ENCODE results near the gene FIS1.
A peak's percentile ranks its signal among the peaks of the same experiment; 100 is the strongest.
"Not testable (repeated sequence)": the region's sequence is repeated elsewhere in the genome, so short reads cannot be mapped to it uniquely, and the experiment has no call there.

Gene FIS1

DNA sequence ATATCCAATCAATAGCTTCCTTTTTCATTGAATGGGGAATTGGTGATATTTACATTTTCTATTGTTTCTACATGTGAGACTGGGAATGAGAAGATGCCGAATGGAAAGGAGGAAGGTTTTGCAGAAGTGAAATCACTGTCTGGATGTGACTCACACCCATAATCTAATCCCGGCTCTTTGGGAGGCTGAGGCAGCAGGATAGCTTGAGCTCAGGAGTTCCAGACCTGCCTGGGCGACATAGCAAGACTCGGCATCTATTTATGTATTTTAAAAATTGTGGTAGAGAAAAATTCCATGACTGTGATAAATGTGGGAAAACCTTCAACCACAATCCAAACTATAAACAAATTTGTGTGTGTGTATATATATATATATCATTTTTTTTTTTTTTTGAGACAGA is 10.9 kb upstream of the FIS1 start:
- no peak for FAIRE-seq

- FAIRE-seq = not testable (repeated sequence)
These were observed 8.3 kb upstream of the FIS1 start for GRCh38 chr7:101253199-101253598.

GRCh38 chr7:101251871-101252659 is 7.2 kb upstream of the FIS1 start:
- FAIRE-seq = peak; percentile 78

- no peak for FAIRE-seq
These were observed 5.4 kb upstream of the FIS1 start for GRCh38 chr7:101250324-101250723.

- no peak for FAIRE-seq
These were observed 3.4 kb upstream of the FIS1 start for GRCh38 chr7:101248276-101248675.

- no peak for FAIRE-seq
These were observed 327 bp upstream of the FIS1 start for GRCh38 chr7:101245147-101245668.

DNA sequence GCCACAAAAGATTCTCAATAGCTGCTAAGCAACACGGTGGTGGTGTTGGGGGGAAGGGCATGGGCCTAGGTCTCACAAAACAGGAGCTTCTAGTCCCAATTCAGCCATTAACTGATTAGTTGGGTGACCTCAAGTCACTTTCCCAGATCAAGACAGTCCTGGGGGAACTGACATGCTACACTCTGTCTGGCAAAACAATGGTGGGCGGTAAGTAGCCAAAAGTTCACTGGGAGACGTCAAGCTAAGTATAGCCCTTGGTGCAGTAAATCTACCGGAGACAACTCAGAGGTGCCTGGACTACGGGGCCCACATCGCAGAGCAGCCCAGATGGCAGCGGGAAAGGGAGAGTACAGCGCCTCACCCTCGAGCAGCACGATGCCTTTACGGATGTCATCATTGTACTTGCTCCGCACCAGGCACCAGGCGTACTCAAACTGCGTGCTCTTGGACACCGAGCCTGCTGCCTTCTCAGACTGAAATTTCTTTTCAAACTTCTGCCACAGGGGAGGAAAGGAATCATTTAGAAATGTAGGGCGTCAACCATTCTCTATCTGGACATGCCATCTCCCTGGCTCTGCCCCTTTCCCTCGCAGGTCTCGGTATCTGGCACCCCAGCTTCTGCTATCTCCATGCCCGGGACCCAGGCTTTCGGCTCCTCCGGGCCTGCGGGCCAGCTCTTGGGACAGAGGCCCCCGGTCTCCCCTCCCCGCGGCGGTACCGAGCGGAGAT is 1.1 kb downstream of the FIS1 start:
- FAIRE-seq = no peak

DNA sequence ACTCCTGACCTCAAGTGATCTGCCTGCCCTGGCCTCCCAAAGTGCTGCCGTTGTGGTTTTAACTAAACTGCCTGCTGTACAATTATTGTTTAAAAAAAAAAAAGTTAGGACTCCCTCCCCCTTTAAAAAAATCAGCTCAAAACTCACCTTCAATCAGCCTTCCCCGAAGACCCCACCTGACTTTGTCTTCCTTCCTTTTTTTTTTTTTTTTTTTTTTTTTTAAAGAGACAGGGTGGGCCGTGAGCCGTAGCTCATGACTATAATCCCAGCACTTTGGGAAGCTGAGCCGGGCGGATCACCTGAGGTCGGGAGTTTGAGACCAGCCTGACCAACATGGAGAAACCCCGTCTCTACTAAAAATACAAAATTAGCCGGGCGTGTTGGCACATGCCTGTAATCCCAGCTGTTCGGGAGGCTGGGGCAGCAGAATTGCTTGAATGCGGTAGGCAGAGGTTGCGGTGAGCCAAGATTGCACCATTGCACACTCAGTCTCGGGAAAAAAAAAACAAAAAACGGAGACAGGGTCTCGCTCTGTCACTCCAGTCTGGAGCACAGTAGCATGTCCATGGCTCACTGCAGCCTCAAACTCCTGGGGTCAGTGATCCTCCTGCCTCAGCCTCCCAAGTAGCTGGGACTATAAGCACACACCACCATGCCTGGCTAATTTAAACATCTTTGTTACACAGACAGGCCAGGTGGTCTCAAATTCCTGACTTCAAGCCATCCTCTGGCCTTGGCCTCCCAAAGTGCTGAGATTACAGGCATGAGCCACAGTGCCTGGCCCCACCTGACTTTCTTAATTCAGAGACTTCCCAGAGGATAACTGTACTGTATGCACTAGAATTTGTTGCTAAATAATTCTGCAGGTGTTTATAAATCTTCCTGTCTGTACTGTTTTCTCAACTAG is 3.2 kb downstream of the FIS1 start:
- no peak for FAIRE-seq

DNA sequence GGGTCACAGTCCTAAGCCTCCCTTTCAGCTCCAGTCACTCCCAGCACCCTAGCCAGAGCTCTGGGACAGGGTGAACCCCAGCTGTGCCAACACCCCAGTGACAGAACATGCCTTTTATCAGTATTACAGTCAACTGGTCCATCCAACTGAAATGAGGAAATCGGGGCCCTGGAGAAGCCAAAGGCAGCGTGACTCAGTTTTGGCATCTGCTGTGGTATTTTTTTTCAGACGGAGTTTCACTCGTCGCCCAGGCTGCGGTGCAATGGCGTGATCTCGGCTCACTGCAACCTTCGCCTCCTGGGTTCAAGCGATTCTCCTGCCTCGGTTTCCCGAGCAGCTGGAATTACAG is 3.9 kb downstream of the FIS1 start:
- FAIRE-seq = no peak

DNA sequence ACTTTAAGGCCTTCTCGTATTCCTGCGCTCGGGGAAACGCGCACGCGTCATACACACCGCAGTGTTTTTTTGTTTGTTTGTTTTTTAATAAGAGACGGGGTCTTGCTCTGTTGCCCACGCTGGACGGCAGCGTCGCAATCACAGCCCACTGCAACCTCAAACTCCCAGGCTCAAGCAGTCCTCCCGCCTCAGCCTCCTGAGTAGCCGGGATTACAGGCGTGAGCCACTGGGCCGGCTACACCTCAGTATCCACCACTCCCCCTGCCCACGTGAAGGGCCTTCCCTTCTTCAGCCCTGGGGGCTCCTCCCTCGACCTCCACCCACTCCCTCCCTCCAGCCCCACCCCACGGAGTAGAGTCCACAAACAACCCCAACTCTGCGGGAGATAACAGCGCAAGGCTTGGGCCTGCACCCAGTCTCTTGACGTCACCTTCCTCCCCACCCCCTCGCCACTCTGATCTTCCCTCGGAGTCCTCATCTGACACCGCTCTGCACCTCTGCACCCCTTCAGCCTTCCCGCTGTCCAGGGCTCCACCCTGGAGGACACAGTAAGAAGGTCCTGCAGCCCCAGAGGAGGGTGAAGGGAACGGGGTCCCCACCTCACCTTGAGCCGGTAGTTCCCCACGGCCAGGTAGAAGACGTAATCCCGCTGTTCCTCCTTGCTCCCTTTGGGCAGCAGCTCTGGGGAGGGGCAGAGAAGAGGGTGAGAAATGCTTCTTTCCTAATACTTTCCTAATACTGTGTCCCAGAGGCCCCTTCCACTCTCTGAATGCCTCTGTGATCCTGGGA is 4.5 kb downstream of the FIS1 start:
- FAIRE-seq = no peak

GRCh38 chr7:101239951-101240220 is 5.0 kb downstream of the FIS1 start:
- no peak for FAIRE-seq

DNA sequence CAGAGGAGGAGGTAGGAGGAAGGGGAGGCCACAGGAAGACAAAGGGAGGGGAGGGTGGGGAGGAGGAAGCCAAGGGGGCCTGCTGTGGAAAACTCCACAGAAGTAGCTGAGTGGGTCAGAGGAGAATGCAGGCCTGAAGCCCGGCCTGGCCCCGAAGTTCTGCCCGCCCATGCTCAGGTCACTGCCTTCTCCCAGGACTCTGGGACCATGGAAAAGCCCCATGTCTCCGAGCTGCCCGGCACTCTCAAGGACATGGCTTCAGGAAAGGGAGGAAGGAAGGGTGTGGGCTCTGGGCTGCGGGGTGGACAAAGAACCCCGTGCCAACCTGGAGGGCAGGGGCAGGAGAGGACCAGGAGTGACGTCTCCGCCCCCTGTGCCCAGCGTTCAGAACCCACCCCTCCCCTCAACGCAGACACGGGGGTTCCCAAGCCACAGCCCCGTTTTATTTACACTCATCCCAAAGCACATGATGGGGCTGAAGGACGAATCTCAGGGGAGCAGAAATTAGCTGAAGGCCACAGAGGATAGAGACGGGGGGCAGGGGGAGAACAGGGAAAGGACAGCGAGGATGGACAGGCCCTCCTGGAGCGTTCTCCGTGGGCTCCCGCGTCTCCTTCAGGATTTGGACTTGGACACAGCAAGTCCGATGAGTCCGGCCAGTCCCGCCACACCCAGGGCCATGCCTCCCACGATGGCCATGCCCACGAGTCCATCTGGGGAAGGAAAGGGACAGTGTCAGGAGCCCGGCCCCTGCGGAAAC is 5.5 kb downstream of the FIS1 start:
- FAIRE-seq = no peak

- no peak for FAIRE-seq
These were observed 6.4 kb downstream of the FIS1 start for GRCh38 chr7:101238226-101239182.

GRCh38 chr7:101237206-101238067 is 7.4 kb downstream of the FIS1 start, which contains the start of gene CLDN15:
Gene CLDN15, minus strand, starts transcription at chr7:101237802. Its CDS starts 221 bp downstream, at chr7:101237581.
- no peak for FAIRE-seq

DNA sequence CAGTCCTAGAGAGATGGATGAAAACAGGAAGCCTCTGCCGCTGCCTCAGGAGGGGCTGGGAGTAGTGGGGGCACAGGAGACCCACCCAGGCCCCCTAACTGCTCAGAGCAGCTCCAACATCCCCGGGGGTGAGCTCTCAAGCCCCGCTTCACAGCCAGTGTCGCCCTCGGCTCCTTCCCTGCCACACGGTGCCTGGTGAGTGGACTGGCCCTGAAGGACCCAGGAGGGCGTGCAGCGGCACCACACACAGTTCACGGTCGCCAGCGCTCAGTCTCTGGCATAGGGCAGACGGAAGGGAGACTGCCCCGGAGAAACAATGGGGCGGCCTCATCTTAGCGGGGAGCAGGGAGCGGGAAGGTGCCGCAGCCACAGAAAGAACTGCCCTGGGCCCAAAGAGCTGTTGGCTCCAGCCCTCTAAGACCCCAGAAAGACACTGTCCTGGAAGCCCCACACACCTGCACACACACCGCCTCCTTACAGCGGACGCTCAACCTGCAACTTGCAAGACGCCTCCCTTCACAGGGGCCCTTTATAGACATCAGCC is 8.5 kb downstream of the FIS1 start:
- FAIRE-seq = no peak

GRCh38 chr7:101235522-101235921 is 9.4 kb downstream of the FIS1 start:
- no peak for FAIRE-seq

DNA sequence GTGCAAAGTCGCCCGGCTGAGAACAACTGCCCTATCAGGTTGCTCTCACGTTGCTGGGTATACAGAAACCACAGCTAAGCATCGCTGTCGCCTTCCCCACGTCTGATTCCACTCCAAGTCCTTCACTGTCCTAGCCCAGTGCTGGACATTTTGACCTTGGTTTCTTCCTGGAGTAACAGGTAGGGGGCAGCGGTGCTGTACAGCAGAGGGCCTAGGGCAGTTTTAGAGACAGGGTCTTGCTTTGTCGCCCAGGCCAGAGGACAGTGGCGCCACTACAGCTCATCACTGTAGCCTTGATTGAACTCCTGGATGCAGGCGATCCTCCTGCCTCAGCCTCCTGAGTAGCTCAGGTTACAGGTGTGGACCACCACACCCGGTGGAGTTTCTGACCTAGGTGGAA is 9.8 kb downstream of the FIS1 start:
- no peak for FAIRE-seq

GRCh38 chr7:101234636-101235035 is 10.2 kb downstream of the FIS1 start:
- FAIRE-seq = no peak

DNA sequence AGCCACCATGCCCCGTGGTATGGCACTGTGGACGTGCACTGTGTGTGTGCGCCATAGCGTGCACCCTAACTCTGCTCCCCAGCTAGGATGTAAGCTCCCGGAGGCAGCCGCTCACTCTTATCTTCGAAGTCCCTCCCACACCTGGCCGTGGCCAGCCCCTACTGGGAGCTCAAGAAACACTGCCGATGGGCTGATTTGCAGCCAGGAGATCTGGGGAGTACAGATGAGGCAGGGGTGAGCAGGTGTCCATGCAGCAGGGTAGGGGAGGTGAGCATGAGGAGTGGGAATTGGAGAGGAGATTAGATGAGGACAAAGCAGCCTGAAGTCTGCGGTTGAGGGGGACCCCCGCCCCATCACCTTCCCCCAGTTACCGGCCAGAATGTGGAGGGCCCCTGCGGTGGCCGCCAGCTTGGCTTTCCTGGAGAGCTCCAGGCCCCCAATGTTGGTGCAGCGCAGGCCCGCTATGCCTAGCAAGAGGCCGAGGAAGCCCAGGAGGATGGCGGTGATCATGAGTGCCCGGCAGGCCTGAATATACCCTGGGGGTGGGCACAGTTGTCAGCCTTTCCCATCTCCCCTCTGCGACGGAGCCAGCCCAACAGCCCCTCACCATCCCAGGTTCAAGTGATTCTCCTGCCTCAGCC is 10.9 kb downstream of the FIS1 start:
- no peak for FAIRE-seq

Data from colon (tissue), 2 donors.